Measurements from ENCODE around the gene LRP1B.

GRCh38 chr2:140949932-140950331 is 1180.9 kb downstream of the LRP1B start:
- TF ChIP-seq EP300 (IDR thresholded peaks at IDR 0.05; ENCODE audit: borderline replicate concordance) (no peak), NFIC (IDR thresholded peaks at IDR 0.05) (no peak), REST (IDR thresholded peaks at IDR 0.05; ENCODE audit: low read depth) (no peak), MAX (IDR thresholded peaks at IDR 0.05) (no peak), RAD21 (IDR thresholded peaks at IDR 0.05; ENCODE audit: low read depth) (no peak)

Measured in Ishikawa (cell line).